Measurements from ENCODE around the gene CAMK1G. TPM values are rescaled to one million over a fixed set of nuclear protein-coding genes. Genes with fewer than 3 reads are reported as not detected.

CAMK1G gene
- total RNA-seq, 2 experiments from 2014 or later = not detected

DNA sequence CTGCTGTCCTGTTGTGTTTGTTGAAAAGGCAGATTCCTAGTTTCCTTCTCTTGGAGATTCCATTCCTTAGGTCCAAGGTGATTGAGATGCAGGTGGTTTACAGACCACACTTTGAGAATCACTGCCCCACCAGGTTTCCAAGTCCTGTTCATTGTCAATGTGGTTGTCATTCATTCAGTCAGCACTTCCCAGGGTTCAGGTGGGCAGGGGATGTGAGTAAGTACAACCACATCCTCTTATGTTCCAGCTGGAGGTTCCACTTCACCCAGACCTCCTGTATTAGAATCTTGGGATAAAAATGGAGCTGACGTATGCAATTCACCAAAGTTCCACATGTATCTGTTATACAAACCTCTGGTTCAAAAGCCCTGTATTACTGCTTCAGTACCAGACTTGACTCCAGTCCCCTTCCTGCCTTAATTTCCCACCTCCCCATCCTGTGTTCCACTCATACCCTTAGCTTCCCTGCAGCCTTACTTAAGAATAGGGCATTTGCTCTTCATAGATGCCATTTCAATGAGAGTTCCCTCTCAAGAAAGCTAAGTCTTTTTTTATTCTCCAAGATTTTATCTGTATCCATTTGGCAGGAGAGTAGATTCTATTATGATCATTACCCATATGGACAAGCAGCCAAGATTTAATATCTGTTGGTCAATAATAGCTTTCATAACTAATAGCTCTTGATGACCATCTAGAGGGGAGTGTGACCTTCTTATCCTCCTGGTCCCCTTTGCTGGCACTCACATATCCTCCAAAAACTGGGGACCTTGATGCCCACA lies 46.0 kb upstream of the CAMK1G start:
- Histone ChIP-seq H3K27ac (ENCODE audit: low read depth in 1 of 2, low read length in 2 of 2) (no peak overlapping the region), H3K4me1 (ENCODE audit: insufficient read depth, low read length) (no peaks in the 10 kb centered on the region), H3K36me3 (ENCODE audit: insufficient read depth, low read length) (no peaks in the 10 kb centered on the region), H3K9me3 (ENCODE audit: control insufficient read depth in 1 of 2, insufficient read depth in 1 of 2, low read length in 2 of 2) (no peaks in the 10 kb centered on the region), H3K4me3 (ENCODE audit: low read length) (no peak overlapping the region), H3K27me3 (ENCODE audit: control insufficient read depth in 1 of 2, insufficient read depth in 2 of 2, low read length in 2 of 2) (peaks cover 0 to 6% of the 10 kb centered on the region in 2 experiments)
- no peaks in the 10 kb centered on the region for H3K4me1 Mint-ChIP-seq (ENCODE audit: low read depth)
- peaks cover 74% of the 10 kb centered on the region for H3K27me3 Mint-ChIP-seq
- no peak for TF ChIP-seq CTCF (IDR thresholded peaks at IDR 0.05)
- H3K27ac Mint-ChIP-seq = no peak overlapping the region
- no peaks in the 10 kb centered on the region for H3K9me3 Mint-ChIP-seq
- H3K36me3 Mint-ChIP-seq (ENCODE audit: low read depth) = no peaks in the 10 kb centered on the region
- H3K4me3 Mint-ChIP-seq = no peak overlapping the region
- ChIA-PET CTCF (no interaction called here), POLR2A (no interaction called here)
- intact Hi-C loops (cut with DNase I, micrococcal nuclease) = no loop called here
- no peak for DNase-seq
- no peak for ATAC-seq (ENCODE audit: poor library complexity)

DNA sequence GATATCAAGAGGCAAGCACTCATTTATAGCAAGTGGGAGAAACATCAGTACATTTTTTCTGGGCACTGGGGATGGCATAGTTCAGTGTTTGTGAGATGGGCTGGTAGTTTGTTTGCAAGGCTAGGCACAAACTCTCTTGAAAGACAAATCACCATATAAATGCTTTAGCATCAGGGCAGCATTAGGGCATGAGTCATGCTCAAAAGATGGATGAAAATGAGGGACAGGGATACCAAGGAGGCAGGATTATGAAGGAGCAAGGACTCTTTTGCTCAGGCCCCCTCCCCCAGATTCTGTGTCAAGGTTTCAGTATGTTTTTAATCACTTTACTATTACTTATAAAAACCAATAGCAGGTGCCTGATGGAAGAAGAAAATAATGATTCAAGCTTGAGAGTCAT lies 43.9 kb upstream of the CAMK1G start:
- Histone ChIP-seq H3K4me1 (ENCODE audit: insufficient read depth, low read length) (no peaks in the 10 kb centered on the region), H3K4me3 (ENCODE audit: low read length) (no peak overlapping the region), H3K27ac (ENCODE audit: low read depth in 1 of 2, low read length in 2 of 2) (no peak overlapping the region), H3K36me3 (ENCODE audit: insufficient read depth, low read length) (no peaks in the 10 kb centered on the region), H3K27me3 (ENCODE audit: control insufficient read depth in 1 of 2, insufficient read depth in 2 of 2, low read length in 2 of 2) (peaks cover 0 to 6% of the 10 kb centered on the region in 2 experiments), H3K9me3 (ENCODE audit: control insufficient read depth in 1 of 2, insufficient read depth in 1 of 2, low read length in 2 of 2) (no peaks in the 10 kb centered on the region)
- intact Hi-C loops (cut with DNase I, micrococcal nuclease) = no loop called here
- ATAC-seq (ENCODE audit: poor library complexity) (no peak), DNase-seq (no peak)
- ChIA-PET CTCF (no interaction called here), POLR2A (no interaction called here)
- Mint-ChIP-seq H3K27me3 (peaks cover 56% of the 10 kb centered on the region), H3K27ac (no peak overlapping the region), H3K4me3 (no peak overlapping the region), H3K9me3 (no peaks in the 10 kb centered on the region), H3K36me3 (ENCODE audit: low read depth) (no peaks in the 10 kb centered on the region), H3K4me1 (ENCODE audit: low read depth) (no peaks in the 10 kb centered on the region)
- no peak for TF ChIP-seq CTCF (IDR thresholded peaks at IDR 0.05)

DNA sequence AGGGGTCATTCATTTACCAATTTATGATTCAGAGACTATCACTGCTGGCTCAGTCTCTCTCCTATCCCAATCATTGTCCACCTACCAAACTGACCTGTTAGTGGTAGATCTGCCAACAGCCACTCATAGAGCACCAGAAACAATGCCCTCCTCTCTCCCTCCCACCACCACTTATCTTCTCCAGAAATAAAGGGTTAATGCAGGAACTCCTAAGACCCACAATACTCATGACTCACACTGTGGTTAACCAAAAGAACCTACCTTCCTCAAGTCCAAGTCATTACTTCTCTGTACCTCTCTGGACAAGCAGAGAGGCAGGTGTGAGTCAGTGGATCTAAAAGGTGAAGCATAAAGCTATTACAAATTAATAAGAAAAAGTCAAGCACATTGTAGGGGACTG lies 40.9 kb upstream of the CAMK1G start:
- intact Hi-C loops (cut with DNase I, micrococcal nuclease) = no loop called here
- ATAC-seq (ENCODE audit: poor library complexity) (no peak), DNase-seq (no peak)
- Mint-ChIP-seq H3K27ac (no peak overlapping the region), H3K9me3 (no peaks in the 10 kb centered on the region), H3K4me3 (no peak overlapping the region), H3K4me1 (ENCODE audit: low read depth) (no peaks in the 10 kb centered on the region), H3K36me3 (ENCODE audit: low read depth) (no peaks in the 10 kb centered on the region), H3K27me3 (peaks cover 28% of the 10 kb centered on the region)
- TF ChIP-seq CTCF (IDR thresholded peaks at IDR 0.05) = no peak
- Histone ChIP-seq H3K4me3 (ENCODE audit: low read length) (no peak overlapping the region), H3K27ac (ENCODE audit: low read depth in 1 of 2, low read length in 2 of 2) (no peak overlapping the region), H3K27me3 (ENCODE audit: control insufficient read depth in 1 of 2, insufficient read depth in 2 of 2, low read length in 2 of 2) (peaks cover 0 to 6% of the 10 kb centered on the region in 2 experiments), H3K4me1 (ENCODE audit: insufficient read depth, low read length) (no peaks in the 10 kb centered on the region), H3K9me3 (ENCODE audit: control insufficient read depth in 1 of 2, insufficient read depth in 1 of 2, low read length in 2 of 2) (no peaks in the 10 kb centered on the region), H3K36me3 (ENCODE audit: insufficient read depth, low read length) (no peaks in the 10 kb centered on the region)
- POLR2A ChIA-PET = no interaction called here
- CTCF ChIA-PET = no interaction called here

Data from CD4-positive, alpha-beta T cell (primary cell).